HEK293T (cell line): ENCODE data around the gene PCDHA5.
"Not testable (repeated sequence)": the region's sequence is repeated elsewhere in the genome, so short reads cannot be mapped to it uniquely, and the experiment has no call there.

Experiments used
- ARNT ChIP-seq: fragments of 450-650 bp; IDR thresholded peaks from 2 replicates; pipeline ENCODE4 v1.6.1; 2017; ENCODE audit warnings: mild to moderate bottlenecking
- BHLHE40 ChIP-seq: fragments of 450-650 bp; IDR thresholded peaks from 2 replicates; pipeline ENCODE4 v1.6.1; 2016; ENCODE audit warnings: mild to moderate bottlenecking, moderate library complexity, borderline replicate concordance
- ELF4 ChIP-seq: fragments of 450-650 bp; IDR thresholded peaks from 2 replicates; pipeline ENCODE4 v1.6.1; 2017; ENCODE audit warnings: antibody characterized with exemption
- FOXA1 ChIP-seq: fragments of 450-650 bp; IDR thresholded peaks from 2 replicates; pipeline ENCODE4 v1.6.1; 2016; ENCODE audit warnings: mild to moderate bottlenecking
- FOXK2 ChIP-seq: fragments of 450-650 bp; IDR thresholded peaks from 2 replicates; pipeline ENCODE4 v1.6.1; 2016; ENCODE audit warnings: mild to moderate bottlenecking
- FOXM1 ChIP-seq: fragments of 450-650 bp; IDR thresholded peaks from 2 replicates; pipeline ENCODE4 v1.6.1; 2017; ENCODE audit warnings: mild to moderate bottlenecking, borderline replicate concordance
- SUZ12 ChIP-seq: fragments of 450-650 bp; IDR thresholded peaks from 2 replicates; pipeline ENCODE4 v1.6.1; 2016; ENCODE audit warnings: mild to moderate bottlenecking
- ZNF384 ChIP-seq: fragments of 450-650 bp; IDR thresholded peaks from 2 replicates; pipeline ENCODE4 v1.6.1; 2016

DNA sequence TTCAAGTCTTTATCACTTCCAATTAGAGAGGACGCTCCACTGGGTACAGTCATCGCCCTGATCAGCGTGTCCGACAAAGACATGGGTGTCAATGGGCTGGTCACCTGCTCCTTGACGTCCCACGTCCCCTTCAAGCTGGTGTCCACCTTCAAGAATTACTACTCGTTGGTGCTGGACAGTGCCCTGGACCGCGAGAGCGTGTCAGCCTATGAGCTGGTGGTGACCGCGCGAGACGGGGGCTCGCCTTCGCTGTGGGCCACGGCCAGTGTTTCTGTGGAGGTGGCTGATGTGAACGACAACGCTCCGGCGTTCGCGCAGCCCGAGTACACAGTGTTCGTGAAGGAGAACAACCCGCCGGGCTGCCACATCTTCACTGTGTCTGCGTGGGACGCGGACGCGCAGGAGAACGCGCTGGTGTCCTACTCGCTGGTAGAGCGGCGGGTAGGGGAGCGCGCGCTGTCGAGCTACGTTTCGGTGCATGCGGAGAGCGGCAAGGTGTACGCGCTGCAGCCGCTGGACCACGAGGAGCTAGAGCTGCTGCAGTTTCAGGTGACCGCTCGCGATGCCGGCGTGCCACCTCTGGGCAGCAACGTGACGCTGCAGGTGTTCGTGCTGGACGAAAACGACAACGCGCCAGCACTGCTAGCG lies 13.0 kb upstream of the PCDHA5 start:
- not testable (repeated sequence) for TF ChIP-seq ELF4, FOXM1, FOXA1, ARNT, SUZ12, FOXK2, BHLHE40, ZNF384
